Islet precursor cell (in vitro differentiated cells): ENCODE results near the gene C6orf132.

Experiments used
- DNase-seq: peaks from one replicate; pipeline ENCODE4 v3.0.0-alpha.2; 2018

The C6orf132 gene

GRCh38 chr6:42071881-42072583 lies 70.4 kb downstream of the C6orf132 start:
- no peak for DNase-seq

DNA sequence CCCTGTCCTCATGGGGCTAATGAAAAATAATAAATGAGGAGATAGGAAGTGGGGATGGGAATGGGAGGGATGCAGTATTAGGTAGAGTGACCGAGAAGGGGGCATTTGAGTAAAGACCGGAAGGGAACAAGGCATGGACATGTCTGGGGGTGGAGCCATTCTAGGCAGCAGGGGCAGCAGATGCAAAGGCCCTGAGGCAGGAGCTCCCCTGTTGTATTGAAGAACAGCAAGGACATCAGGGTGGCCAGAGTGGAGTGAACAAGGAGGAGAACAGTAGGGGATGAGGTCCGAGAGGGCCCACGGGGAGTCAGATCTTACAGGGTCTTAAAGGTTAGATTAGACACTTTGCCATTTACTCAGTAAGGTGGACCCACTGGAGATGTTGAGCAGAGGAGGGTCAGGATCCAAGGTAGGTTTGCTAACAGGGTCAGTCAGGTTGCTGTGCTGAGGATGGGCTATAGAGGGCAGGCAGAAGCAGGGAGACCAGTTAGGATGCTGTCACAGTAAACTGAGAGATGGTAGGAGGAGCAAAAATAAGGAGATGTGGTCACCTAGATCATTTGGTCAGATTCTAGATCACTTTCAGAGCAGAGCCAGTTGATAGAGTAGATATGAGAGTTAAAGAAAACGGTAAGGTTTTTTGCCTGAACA lies 73.4 kb downstream of the C6orf132 start:
- DNase-seq: no peak

GRCh38 chr6:42068173-42068572 lies 74.2 kb downstream of the C6orf132 start:
- no peak for DNase-seq

DNA sequence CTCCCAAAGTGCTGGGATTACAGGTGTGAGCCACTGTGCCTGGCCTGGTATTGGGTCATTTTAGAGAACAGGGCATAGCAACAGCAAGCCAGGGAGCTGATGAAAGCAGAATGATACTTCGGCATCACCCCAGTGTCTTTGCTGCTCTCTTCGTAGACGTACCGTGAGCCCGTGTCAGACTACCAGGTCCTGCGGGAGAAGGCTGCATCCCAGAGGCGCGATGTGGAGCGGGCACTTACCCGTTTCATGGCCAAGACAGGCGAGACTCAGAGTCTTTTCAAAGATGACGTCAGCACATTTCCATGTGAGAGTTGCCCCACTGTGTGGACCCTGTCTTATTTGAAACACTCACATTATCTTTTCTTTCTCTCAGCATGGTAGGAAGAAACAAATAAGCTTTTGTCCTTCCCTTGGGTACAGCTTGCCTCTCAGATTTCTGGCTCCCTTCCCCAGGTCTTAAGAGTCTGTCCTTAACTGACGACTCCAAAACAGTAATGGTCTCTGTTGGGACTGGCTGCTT lies 76.2 kb downstream of the C6orf132 start:
- DNase-seq: no peak

DNA sequence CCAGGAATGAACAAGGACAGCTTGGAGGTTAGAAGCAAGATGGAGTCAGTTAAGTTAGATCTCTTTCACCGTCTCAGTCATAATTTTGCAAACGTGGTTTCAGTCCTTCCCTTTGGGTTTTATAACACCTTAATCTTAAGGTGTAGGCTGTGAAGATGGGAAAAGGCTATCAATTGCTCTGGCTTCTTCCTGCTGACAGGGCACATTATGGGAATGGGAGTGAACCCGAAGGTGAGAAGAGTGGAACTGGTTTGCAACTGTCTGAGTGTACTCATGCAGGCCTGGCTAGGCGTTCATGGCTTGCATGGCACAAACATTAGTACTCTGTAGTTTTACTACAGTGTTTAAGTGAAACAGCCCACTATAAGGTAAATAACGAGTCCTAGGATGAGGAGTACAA lies 82.7 kb downstream of the C6orf132 start:
- DNase-seq: no peak

DNA sequence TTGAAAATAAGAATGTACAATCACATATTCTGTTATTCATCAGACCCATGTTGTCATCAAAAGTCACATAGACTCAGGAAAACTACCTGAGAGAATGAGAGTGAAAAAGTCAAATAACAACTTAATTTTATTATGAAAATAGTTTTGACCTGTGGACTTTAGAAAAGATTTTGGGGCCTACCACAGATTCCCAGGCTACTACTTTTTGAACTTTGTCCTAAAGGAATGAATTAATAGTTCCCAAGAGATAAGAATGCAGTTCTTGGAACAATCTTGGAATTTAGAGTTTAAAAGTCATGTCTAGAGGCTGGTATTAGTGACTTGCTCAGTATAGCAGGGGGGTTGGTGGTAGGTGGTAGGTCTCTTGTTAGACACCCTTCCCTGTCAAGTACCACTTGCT lies 88.8 kb downstream of the C6orf132 start:
- no peak for DNase-seq

GRCh38 chr6:42051268-42051653 lies 91.2 kb downstream of the C6orf132 start:
- no peak for DNase-seq
